Lower leg skin (tissue), 3 donors: ENCODE results near the gene JAM2.

ENCODE experiments used
- POLR2A ChIP-seq, 2 donors: fragments of 450-650 bp; IDR thresholded peaks; one replicate each; pipeline ENCODE4 v1.6.1; 2016 to 2017; ENCODE audit warnings: antibody characterized with exemption in 2 of 2, mild to moderate bottlenecking in 1 of 2, moderate library complexity in 1 of 2
- TF ChIP-seq, protein P1 (sequence below), 3 donors: fragments of 450-650 bp; IDR thresholded peaks; one replicate each; pipeline ENCODE4 v1.5.1; 2016; ENCODE audit warnings: antibody characterized with exemption in 3 of 3, mild to moderate bottlenecking in 3 of 3, moderate library complexity in 2 of 3

- TF ChIP-seq, protein P1, sequence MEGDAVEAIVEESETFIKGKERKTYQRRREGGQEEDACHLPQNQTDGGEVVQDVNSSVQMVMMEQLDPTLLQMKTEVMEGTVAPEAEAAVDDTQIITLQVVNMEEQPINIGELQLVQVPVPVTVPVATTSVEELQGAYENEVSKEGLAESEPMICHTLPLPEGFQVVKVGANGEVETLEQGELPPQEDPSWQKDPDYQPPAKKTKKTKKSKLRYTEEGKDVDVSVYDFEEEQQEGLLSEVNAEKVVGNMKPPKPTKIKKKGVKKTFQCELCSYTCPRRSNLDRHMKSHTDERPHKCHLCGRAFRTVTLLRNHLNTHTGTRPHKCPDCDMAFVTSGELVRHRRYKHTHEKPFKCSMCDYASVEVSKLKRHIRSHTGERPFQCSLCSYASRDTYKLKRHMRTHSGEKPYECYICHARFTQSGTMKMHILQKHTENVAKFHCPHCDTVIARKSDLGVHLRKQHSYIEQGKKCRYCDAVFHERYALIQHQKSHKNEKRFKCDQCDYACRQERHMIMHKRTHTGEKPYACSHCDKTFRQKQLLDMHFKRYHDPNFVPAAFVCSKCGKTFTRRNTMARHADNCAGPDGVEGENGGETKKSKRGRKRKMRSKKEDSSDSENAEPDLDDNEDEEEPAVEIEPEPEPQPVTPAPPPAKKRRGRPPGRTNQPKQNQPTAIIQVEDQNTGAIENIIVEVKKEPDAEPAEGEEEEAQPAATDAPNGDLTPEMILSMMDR (IDR thresholded peaks at IDR 0.05), result no peak
- TF ChIP-seq POLR2A (IDR thresholded peaks at IDR 0.05), result no peak
Measured at GRCh38 chr21:25640202-25640942, 1.3 kb downstream of the JAM2 start.
